CD4-positive, alpha-beta T cell treated with Interleukin-17A for 1 hour (primary cell): Measurements from ENCODE around the gene PQBP1.
A peak's percentile ranks its signal among the peaks of the same experiment; 100 is the strongest.
"Not testable (repeated sequence)": the region's sequence is repeated elsewhere in the genome, so short reads cannot be mapped to it uniquely, and the experiment has no call there.

Experiments used
- DNase-seq: peaks from one replicate; pipeline ENCODE4 v3.0.0-alpha.2; 2020

Gene PQBP1, protein sequence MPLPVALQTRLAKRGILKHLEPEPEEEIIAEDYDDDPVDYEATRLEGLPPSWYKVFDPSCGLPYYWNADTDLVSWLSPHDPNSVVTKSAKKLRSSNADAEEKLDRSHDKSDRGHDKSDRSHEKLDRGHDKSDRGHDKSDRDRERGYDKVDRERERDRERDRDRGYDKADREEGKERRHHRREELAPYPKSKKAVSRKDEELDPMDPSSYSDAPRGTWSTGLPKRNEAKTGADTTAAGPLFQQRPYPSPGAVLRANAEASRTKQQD

DNA sequence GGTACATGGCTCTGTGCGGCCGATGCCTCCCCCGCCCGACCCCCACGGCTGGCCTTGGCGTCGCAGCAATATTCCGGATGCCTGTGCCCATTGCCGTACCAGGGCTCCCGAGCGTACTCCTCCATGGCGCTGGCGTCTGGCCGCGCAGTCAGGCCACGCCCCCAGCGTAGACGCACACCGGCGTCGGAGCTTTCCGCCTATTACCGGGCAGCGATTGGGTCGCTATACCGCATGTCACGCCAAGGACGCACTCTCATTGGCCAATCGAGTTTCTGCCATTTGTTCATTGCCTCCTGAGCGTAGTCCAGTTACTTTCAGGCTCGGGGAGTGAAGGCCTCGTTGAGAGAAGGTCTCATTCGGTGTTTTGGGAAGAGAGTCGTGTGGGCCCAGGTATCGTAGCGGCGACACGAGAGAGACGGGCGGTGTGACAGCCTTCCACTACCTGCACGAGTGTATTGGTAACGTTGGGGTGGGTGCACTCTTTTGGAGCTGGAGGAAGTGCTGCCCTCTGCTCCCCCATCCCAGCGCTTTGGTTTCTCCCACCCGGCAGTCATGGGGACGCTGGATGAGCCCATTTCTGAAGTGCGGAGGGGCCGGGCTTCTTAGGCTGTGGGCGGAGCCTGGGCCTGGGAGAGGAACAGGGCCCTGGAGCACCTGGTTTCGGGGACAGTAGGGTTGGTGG is at the start of gene PQBP1, which contains the start of gene TIMM17B:
Gene PQBP1 (plus strand): TSS at position 306 of the 682 bp plus-strand sequence. CDS start 580 bp downstream, outside the sequence.
Gene TIMM17B (minus strand): TSS at position 144 of the 682 bp plus-strand sequence. CDS start 19 bp downstream, at position 125.
- peak; percentile 94 for DNase-seq

DNA sequence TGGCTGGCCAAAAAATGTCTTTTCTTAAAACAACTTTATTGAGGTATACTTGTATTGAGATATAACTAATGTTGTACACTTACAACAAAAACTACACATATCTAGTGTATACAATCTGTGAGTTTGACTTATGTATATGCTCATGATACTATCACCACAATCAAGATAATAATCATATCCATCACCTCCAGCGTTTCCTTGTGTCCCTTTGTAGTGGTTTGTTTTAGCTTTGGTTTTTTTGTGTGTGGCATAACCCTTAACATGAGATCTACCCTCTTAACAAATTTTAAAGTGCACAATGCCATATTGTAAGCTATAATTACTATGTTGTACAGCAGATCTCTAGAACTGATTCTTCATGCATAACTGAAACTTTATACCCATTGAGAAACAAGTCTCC is 48.9 kb upstream of the PQBP1 start:
- DNase-seq = peak; percentile 16

DNA sequence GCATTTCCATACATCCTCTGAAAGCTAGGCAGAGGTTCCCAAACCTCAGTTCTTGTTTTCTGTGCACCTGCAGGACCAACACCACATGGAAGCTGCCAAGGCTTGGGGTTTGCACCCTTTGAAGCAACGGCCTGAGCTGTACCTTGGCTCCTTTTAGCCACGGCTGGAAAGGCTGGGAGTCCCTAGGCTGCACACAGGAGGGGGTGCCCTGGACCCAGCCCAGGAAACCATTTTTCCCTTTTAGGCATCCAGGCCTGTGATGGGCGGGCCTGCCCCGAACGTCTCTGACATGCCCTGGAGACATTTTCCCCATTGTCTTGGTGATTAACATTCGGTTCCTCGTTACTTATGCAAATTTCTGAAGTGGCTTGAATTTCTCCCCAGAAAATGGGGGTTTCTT is 44.9 kb upstream of the PQBP1 start:
- no peak for DNase-seq

DNA sequence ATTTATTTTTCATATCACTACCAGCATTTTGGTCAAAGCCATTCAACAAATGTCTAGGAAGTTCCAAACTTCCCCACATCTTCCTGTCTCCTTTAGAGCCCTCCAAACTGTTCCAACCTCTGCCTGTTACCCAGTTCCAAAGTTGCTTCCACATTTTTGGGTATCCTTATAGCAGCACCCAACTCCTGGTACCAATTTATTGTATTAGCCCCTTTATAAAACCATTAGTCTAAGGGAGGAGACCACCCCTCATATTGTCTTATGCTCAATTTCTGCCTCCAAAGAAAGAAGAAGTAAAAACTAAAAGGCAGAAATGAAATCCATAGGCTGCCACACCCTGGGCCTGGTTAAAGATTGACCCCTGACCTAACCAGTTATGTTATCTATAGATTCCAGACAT is 44.2 kb upstream of the PQBP1 start:
- not testable (repeated sequence) for DNase-seq

DNA sequence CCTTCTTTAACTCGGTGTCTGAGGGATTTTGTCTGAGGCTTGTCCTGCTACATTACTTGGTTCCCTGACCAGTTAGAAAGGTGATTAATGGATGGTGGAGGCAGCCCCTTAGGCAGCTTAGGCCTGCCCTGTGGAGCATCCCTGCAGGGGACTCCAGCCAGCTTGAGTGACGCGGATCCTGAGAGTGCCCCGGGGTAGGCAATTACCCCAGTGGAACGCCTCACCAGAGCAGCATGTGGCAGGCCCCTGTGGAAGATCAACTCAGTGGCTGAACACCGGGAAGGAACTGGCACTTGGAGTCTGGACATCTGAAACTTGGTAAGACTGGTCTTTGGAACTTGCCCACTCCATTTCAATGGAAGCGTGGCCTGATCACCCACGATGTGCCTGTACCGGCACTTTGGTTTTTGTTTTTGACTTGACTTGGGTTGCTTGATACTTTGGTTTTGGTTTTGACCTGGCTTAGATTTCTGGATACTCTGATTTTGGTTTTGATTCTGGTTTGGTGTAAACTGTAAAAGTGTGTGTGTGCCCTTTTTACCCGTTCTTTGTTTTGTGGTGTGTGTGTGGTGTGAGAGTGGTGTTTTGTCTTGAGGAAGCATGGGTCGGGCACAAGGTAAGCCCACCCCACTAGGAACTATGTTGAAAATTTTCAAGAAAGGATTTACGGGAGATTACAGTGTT is 43.5 kb upstream of the PQBP1 start:
- DNase-seq = not testable (repeated sequence)

DNA sequence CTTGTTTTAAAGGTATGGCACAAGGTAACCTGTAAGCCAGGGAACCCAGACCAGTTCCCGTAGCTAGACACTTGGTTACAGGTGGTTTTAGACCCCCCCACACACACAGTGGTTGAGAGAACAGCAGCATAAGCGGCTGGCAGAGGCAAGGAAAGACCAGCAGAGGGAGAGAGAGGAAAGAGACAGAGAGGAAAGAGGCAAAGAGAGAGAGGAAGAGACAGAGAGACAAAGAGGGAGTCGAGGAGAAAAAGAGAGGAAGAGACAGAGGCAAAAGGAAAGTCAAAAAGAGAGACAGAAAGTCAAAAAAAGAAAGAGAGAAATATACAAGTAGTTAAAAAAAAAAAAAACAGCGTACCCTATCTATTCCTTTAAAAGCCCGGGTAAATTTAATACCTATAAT is 42.8 kb upstream of the PQBP1 start:
- DNase-seq = peak; percentile 30

DNA sequence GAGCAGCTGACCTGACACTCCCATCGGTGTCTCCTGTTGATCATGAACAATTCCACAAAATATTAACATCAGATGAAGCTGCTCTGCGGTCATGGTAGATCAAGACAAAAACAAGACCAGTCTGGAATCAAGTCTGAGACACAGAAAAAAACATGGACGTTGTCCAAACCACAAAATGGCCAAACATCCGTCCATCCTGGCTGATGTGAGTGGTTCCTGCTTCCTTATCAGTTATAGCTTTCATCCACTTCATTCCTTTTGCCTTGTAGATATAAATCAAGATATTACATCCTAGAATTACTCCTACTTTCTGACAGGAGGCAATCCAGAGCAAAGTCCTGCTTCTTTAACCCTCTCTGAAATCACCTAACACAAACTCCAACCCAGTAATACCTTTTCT is 33.5 kb upstream of the PQBP1 start:
- no peak for DNase-seq

DNA sequence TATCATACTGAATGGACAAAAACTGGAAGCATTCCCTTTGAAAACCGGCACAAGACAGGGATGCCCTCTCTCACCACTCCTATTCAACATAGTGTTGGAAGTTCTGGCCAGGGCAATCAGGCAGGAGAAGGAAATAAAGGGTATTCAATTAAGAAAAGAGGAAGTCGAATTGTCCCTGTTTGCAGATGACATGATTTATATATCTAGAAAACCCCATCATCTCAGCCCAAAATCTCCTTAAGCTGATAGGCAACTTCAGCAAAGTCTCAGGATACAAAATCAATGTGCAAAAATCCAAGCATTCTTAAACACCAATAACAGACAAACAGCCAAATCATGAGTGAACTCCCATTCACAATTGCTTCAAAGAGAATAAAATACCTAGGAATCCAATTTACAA is 25.7 kb upstream of the PQBP1 start:
- not testable (repeated sequence) for DNase-seq

DNA sequence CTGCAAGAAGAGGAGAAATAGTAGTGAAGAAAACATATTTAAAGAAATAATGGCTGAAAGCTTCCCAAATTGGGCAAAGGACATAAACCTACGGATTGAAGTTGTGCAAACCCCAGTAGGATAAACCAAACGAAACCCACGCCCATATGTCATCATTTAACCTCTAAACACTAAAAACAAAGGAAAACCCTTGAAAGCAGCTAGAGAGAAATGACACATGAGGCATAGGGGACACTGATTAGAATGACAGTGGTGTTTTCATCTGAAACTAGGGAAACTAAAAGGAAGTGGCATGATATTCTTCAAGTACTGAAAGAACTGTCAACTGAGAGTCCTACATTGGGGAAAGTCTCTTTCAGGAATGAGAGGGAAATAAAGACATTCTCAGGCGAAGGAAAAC is 20.8 kb upstream of the PQBP1 start:
- not testable (repeated sequence) for DNase-seq

DNA sequence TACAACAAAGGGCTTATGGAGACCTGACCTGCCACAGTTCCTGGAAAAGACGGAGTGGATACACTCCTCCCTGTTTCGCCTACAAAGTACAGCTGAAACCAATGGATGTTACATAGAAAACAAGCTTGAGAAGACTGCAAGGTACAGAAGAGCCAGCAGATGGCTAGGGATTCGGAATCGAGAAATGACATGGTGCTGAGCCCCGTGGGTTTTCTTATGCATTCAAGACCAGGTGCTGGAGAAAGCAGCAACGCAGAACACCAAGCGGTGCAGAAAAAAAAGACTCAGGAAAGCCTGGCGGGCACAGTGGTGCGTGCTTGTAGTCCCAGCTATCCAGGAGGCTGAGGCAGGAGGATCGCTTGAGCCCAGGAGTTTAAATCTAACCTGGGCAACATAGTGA is 14.0 kb upstream of the PQBP1 start:
- no peak for DNase-seq

DNA sequence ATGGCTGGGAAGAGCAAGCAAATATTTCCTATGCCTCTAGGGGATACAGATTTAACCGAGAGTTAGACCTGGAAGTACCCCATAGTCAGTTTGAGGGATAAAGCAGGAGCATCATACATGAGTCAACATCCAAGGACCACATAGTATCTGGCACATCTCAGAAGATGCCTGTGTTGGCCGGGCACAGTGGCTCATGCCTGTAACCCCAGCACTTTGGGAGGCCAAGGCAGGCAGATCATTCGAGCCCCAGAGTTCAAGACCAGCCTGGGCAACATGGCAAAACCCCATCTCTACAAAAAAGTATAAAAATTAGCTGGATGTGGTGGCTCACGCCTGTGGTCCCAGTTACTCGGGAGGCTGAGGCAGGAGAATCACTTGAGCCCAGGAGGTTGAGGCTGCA is 11.1 kb upstream of the PQBP1 start:
- DNase-seq = not testable (repeated sequence)

DNA sequence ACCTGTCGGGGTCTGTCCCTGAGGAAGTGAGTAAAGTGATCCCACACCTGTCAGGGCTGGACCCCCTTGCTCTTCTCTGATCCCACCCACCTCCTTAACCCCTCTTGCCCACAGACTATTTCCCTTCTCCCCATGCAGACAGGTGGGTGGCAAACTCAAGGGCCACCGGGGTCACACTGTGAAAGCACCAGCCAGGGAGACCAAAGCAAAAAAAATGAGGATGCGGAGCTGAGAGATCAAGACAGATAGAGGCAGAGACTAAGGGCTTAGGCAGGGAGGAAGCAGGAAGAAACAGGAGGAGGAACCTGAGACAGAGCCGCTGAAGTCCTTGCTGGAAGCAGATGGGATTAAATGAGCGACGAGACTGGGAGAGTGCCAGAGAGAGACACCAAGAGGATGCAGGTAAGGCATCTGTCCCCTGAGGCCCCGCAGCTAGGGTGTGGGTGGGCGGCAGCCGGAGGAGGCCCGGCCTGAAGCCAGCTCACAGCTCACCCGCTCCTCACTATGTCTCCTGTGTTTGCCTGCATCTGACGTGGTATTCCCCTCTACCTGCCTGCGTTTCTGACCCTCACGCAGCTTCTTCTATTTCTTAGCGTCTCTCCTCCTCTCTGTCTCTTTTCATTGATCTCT is 7.3 kb upstream of the PQBP1 start:
- no peak for DNase-seq

DNA sequence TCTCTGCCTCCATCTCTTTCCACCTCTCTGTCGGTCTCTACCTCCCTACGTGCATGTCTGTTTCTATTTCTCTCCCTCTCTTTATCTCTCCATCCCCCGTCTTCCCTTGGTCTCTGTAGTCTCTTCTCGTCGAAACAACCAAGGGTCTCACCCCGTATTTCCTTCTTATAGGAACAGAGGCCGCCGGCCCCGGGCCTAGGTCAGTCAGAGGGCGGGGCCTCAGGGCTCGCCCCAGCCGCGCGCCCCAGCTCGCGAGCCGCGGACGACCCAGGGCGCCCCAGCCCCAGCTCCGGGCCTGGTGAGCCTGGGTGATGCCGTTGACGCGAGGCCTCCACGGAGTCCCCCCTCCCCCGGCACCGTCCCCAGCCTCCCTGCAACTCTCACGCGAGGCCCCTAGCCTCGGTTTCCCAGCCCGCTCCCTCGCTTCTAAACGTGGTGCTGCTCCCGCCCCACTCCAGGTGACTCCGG is 6.8 kb upstream of the PQBP1 start:
- no peak for DNase-seq

DNA sequence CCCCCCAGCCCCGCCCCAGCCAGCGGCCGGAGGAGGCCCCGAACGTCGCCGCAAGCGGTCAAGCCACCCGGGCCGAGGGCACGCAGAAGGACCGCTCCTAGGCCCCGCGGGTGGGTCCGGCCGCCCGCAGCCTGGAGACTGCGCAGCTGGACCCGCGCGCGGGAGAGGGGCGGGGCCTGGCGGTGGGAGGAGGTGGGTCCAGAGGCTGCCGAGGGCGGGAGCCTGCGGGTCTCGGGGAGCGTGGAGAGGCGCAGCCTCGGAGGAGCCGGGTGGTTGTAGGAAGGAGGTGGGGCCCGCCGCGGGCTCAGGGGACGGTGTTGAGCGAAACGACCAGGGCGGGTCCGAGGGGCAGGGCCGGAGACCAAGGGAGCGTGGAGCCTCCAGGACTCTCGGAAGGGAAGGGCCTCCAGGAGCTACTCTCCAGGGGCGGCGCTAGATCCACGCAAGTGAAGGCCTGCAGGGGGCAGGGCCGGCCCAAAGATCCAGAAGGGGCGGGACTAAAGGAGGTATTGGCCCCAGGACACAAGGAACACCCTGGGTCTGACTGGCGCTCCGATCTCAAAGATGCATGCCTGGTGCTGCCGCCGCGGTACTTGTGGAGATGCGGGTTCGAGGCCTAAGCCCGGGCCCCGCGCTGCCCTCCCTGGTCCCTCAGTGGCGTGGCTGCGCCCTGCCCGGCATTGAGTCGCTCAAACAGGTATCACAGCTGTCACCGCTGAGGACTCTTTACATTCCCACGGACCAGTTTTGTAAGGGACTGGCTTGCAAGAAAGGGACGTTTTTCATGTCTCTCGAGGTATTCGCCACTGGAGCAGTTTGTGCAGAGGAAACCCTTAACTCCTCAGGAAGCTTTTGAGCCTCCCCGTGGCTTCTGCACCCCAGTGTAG is 6.1 kb upstream of the PQBP1 start:
- peak; percentile 85 for DNase-seq

DNA sequence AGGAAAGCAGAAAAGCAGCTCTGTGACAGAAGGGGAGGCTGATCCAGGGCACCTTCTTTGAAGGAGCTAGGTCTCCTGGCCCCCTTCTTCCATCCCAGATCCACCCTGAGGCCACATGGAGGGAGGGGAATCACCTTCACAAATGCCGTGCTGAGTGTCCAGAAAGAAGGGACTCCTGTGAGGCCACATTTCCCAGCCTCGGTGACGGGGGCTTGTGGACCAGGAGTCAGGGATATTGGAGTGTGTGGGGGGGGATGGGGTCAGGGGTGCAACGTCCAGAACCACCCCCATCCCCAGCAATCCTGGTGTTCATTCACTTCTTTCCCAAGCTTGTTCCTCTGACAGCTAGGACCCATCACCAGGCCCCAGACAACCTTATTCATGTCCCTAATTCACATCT is 4.8 kb upstream of the PQBP1 start:
- DNase-seq = no peak

DNA sequence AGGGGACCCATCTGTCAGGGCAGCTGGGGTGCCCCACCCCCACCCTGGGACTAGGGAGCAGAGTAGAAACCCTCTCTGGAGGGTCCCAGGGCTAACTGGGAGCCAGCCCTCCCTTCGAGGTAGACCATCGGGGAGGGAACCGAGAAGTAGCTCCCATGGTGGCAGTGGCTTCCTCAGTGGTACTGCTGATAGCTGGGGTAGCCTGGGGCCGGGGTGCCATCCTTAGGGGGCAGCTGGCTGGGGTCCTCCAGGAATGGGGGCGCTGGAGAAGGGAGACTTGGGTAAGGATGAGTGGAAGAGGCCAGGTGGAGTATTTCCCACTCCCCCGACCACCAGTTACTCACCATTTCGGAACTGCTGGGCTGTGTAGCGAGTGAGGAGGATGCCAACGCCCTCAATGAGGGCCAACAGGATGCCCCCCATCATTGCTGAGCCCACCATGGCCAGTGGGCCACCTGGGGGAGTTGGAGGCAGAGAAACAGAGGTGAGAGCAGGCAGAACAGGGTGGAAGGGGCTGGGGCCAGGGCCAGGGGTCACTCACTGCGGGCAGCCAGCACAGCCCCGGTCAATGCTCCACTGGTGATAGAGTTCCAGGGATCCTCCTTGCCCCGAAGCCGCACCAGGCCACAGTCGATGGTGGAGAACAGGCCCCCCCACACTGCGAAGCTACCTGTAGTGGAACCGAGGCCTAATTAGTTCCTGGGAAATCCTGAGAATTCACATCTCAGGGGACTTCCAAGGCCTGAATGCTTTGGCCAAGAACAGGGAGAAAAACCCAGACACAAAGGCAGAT is 4.0 kb upstream of the PQBP1 start:
- no peak for DNase-seq

DNA sequence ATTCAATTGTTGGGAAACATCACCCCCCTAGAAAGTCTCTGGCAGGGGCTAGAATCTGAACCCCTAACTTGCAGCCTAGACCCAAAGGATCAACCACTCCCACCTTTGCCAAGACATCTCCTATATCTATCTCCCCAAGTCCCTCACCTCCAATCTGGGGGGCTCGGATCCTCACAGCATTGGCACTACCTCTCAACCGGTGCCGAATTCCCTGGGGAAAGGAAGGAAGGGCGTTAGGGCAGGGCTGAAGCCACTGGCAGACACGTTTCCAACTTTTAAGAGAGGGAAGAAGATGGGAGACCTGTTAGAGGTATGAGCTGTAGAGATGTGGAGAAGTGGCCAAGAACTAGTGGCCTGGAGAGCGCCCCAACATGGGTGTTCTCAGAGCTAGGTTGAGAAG is 2.8 kb upstream of the PQBP1 start:
- no peak for DNase-seq

DNA sequence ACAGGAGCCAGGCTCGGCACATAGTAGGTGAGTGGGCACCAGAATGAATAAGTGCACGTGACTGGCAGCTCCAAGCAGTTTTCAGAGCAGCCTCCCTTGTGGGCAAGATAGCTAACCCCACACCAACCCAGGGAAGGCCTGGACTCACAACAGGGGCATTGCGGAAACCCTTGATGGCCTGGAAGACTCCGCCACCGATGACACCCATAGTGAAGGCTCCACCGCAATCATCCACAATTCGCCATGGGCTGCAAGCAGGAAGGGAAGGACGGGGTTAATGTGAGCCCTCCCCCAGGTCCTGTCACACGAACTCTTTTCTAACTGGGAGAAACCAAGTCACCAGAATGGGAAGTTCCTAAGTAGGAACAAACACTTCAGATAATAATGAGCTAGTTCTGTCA is 1.1 kb upstream of the PQBP1 start:
- DNase-seq = no peak

DNA sequence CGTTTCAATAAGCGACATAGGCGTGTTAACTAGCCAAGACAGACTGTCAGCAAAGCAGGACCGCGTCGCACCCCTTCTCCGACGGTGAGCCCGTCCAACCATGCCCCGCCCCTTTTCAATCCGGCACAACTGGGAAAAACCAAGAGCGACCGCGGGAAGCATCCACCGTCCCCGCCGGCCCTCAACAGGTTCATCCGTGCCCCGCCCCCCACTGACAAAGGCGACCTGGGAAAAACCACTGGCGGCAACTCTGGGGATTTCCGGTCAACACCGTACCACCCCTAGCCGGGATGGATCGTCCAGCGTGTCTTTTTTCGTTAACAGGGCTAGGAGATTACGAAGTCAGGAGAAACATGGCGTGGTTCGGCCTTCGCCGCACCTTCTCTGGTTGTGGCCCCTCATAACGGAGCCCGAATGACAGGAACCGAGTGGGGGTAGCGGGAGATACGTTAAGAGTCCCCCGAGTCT is 539 bp upstream of the PQBP1 start:
- DNase-seq = peak; percentile 83

DNA sequence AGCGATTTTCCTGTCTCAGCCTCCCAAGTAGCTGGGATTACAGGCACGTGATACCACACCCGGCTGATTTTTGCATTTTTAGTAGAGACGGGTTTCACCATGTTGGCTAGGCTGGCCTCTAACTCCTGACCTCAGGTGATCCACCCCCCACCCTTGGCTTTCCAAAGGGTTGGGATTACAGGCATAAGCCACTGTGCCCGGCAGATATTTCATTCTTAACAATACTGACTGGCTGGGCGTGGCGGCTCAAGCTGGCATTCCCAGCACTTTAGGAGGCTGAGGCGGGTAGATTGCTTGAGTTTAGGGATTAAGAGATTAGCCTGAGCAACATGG is 1.3 kb downstream of the PQBP1 start:
- DNase-seq = no peak

DNA sequence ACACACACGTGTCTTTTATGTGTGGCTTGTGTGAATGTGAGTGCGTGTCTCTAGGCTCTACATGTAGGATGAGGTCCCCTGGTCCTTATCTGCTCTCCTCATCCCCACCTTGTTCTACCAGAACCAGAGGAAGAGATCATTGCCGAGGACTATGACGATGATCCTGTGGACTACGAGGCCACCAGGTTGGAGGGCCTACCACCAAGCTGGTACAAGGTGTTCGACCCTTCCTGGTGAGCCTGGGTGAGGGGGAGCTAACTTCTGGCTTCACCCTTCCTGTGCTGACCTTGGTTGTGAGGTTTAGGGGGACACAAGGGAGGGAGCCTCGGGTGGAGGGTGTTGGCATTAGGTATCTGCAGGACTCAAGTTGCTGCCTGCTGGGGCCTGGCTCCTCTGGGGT is 3.3 kb downstream of the PQBP1 start:
- DNase-seq = no peak

DNA sequence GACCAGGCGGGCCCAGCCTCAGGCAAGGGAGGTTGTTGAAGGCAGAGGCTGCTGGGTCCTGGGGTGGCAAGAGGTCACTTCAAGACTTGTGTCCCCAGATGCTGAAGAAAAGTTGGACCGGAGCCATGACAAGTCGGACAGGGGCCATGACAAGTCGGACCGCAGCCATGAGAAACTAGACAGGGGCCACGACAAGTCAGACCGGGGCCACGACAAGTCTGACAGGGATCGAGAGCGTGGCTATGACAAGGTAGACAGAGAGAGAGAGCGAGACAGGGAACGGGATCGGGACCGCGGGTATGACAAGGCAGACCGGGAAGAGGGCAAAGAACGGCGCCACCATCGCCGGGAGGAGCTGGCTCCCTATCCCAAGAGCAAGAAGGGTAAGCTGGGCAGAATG is 4.4 kb downstream of the PQBP1 start:
- DNase-seq = no peak
